PC-3 (cell line): ENCODE measurements around the gene AVEN. TPM values are rescaled to one million over a fixed set of nuclear protein-coding genes. Genes with fewer than 3 reads are reported as not detected.
"Not testable (repeated sequence)": the region's sequence is repeated elsewhere in the genome, so short reads cannot be mapped to it uniquely, and the experiment has no call there.

ENCODE experiments used
- ATAC-seq: fragments of 200-7000 bp; cut with Tn5 transposase; 2 replicates; pipeline ENCODE4 v1.9.1; 2020; ENCODE audit warnings: mild to moderate bottlenecking, moderate library complexity
- BruUV-seq: library from RNA; stranded (reverse); fragments of 400-500 nt; replicated peaks from 2 replicates; lab custom pipeline; 2021; lab: Mats Ljungman, UMichigan
- CTCF ChIA-PET: fragments of 300-600 bp; sonication (Branson Sonifier 250); formaldehyde crosslinking; loops from one replicate; lab custom pipeline; 2022; ENCODE audit warnings: antibody characterized with exemption; lab: Charles Lee
- POLR2A ChIA-PET: fragments of 300-600 bp; sonication (Branson Sonifier 250); formaldehyde crosslinking; loops from one replicate; lab custom pipeline; 2022; ENCODE audit warnings: antibody characterized with exemption; ENCODE audit not compliant: unreplicated experiment; lab: Charles Lee
- DNase-seq: peaks from one replicate; pipeline ENCODE4 v3.0.0-alpha.2; 2015
- H2AFZ ChIP-seq: fragments of 300-600 bp; sonication (generic); 2 replicates; pipeline ENCODE4 v1.6.0; 2016; ENCODE audit warnings: antibody characterized with exemption, low read length
- H3F3A ChIP-seq: fragments of 300-600 bp; sonication (generic); one replicate; pipeline ENCODE4 v1.6.0; 2017; ENCODE audit warnings: antibody characterized with exemption, low read length, control low read depth, mild to moderate bottlenecking; ENCODE audit not compliant: unreplicated experiment
- H3K27ac ChIP-seq: fragments of 300-600 bp; sonication (generic); 2 replicates; pipeline ENCODE4 v1.5.1; 2016; ENCODE audit warnings: mild to moderate bottlenecking, low read length
- H3K27me3 ChIP-seq: fragments of 300-600 bp; sonication (generic); 2 replicates; pipeline ENCODE4 v1.6.1; 2016; ENCODE audit warnings: low read length, mixed read lengths
- H3K36me3 ChIP-seq: fragments of 300-600 bp; sonication (generic); 2 replicates; pipeline ENCODE4 v1.6.1; 2016; ENCODE audit warnings: low read depth, mixed run types, low read length, mixed read lengths
- H3K4me1 ChIP-seq: fragments of 300-600 bp; sonication (generic); 2 replicates; pipeline ENCODE4 v1.5.1; 2016; ENCODE audit warnings: low read length; ENCODE audit not compliant: insufficient read depth
- H3K4me2 ChIP-seq: fragments of 300-600 bp; sonication (generic); 2 replicates; pipeline ENCODE4 v1.6.0; 2016; ENCODE audit warnings: low read length
- H3K4me3 ChIP-seq: fragments of 300-600 bp; sonication (generic); 2 replicates; pipeline ENCODE4 v1.5.1; 2016; ENCODE audit warnings: mild to moderate bottlenecking, low read length, mixed read lengths
- H3K79me2 ChIP-seq: fragments of 300-600 bp; sonication (generic); 2 replicates; pipeline ENCODE4 v1.6.1; 2017; ENCODE audit warnings: low read length, mixed read lengths
- H3K9ac ChIP-seq: fragments of 300-600 bp; sonication (generic); 2 replicates; pipeline ENCODE4 v1.6.0; 2016; ENCODE audit warnings: mild to moderate bottlenecking, low read length
- H3K9me2 ChIP-seq: fragments of 300-600 bp; sonication (generic); replicated peaks from 2 replicates; pipeline ENCODE4 v1.6.1; 2016; ENCODE audit warnings: mixed run types, low read length, mixed read lengths
- H3K9me3 ChIP-seq: fragments of 300-600 bp; sonication (generic); 2 replicates; pipeline ENCODE4 v1.6.1; 2016; ENCODE audit warnings: low read length, mixed read lengths
- H4K20me1 ChIP-seq: fragments of 300-600 bp; sonication (generic); 2 replicates; pipeline ENCODE4 v1.6.1; 2016; ENCODE audit warnings: low read length, mixed read lengths
- CTCF ChIP-seq: fragments of 300-600 bp; sonication (generic); conservative IDR thresholded peaks from 2 replicates; pipeline ENCODE4 v1.5.1; 2017; ENCODE audit warnings: antibody characterized with exemption, low read depth, mild to moderate bottlenecking, low read length
- EZH2 ChIP-seq: fragments of 300-600 bp; sonication (generic); IDR thresholded peaks from one replicate; pipeline ENCODE4 v1.6.1; 2017; ENCODE audit warnings: antibody characterized with exemption, mild to moderate bottlenecking, low read length; ENCODE audit not compliant: unreplicated experiment
- EZH2phosphoT487 ChIP-seq: fragments of 300-600 bp; sonication (generic); IDR thresholded peaks from 2 replicates; pipeline ENCODE4 v1.6.1; 2018; ENCODE audit warnings: mild to moderate bottlenecking, antibody characterized with exemption, low read length, borderline replicate concordance
- intact Hi-C: fragments of 100-400 bp; cut with micrococcal nuclease; formaldehyde crosslinking; loops from 2 replicates; pipeline ENCODE4 v1.9.0; 2023
- total RNA-seq: library from RNA; depleted of rRNA; stranded (reverse); fragments of >200 nt; gene quantifications from 2 replicates; pipeline ENCODE4 v1.2.3, GENCODE V29; 2014

Gene AVEN
- total RNA-seq, 1 experiment from 2014 or later, result 10.5 TPM

DNA sequence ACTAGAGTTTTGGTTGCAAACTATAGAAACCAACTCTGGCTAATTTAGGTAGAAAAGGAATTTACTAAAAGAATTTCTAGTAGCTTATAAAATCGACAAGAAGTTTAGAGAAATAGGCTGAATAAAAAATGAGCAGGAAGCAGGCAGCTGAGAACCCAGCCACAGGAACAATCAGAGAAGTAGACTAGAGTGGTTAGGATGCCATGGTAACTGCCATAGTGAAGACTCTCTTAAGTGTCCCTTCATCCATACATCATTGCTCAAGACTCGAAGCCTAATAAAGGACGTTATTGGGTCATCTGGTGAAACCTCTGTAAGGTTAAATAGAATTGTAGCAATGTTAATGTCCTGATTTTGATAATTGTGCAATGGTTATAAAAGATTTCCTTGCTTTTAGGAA is 13.8 kb downstream of the AVEN start:
- CTCF ChIA-PET, result no interaction called here
- POLR2A ChIA-PET, result no interaction called here
- H2AFZ ChIP-seq, result no peak overlapping the region

DNA sequence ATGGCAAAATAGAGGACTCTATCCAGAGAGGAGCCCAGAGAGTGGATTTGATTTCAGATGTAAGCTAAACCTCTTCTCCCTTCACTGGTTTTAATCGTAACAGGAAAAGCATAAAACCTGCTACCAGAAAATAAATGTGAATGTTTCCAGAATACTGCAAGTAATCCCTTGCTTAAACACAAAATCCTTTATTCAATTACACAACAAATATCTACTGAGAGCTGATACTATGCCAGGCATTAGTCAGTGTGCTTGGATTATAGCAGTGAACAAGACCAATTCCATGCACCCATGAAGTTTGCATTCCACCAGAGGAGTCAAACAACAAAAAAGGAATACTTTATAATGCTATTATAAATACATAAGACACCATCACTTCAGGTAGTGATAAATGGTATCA is 15.1 kb downstream of the AVEN start:
- H3K36me3 ChIP-seq, result no peaks in the 10 kb centered on the region
- TF ChIP-seq CTCF (no peak), EZH2phosphoT487 (no peak), EZH2 (no peak)
- BruUV-seq, result no TSS peak
- no peaks in the 10 kb centered on the region for H3K79me2 ChIP-seq
- no peak overlapping the region for H2AFZ ChIP-seq
- no peak overlapping the region for H3K9ac ChIP-seq
- ChIA-PET POLR2A (no interaction called here), CTCF (no interaction called here)
- no peaks in the 10 kb centered on the region for H3F3A ChIP-seq
- H4K20me1 ChIP-seq, result no peaks in the 10 kb centered on the region
- no peak overlapping the region for H3K4me2 ChIP-seq
- H3K4me1 ChIP-seq, result no peaks in the 10 kb centered on the region
- H3K9me3 ChIP-seq, result no peaks in the 10 kb centered on the region
- ATAC-seq (no peak), DNase-seq (no peak)
- H3K4me3 ChIP-seq, result no peak overlapping the region
- intact Hi-C loops, result no loop called here
- H3K27me3 ChIP-seq, result no peaks in the 10 kb centered on the region
- no peaks in the 10 kb centered on the region for H3K9me2 ChIP-seq
- no peak overlapping the region for H3K27ac ChIP-seq

More for the DNA sequence above, 13.8 kb downstream of the AVEN start:
- DNase-seq (no peak), ATAC-seq (no peak)
- Histone ChIP-seq H3K9ac (no peak overlapping the region), H4K20me1 (no peaks in the 10 kb centered on the region), H3K4me3 (no peak overlapping the region), H3K79me2 (no peaks in the 10 kb centered on the region), H3K27ac (no peak overlapping the region), H3K4me1 (no peaks in the 10 kb centered on the region), H3F3A (no peaks in the 10 kb centered on the region), H3K4me2 (no peak overlapping the region), H3K36me3 (no peaks in the 10 kb centered on the region), H3K9me2 (no peaks in the 10 kb centered on the region), H3K9me3 (no peaks in the 10 kb centered on the region), H3K27me3 (no peaks in the 10 kb centered on the region)
- BruUV-seq, result no TSS peak
- intact Hi-C loops, result no loop called here
- TF ChIP-seq CTCF (no peak), EZH2phosphoT487 (no peak), EZH2 (no peak)

GRCh38 chr15:34019369-34019990 is 19.5 kb downstream of the AVEN start:
- no TSS peak for BruUV-seq
- H3K27ac ChIP-seq, result no peak overlapping the region
- ATAC-seq, result no peak
- no peak overlapping the region for H3K4me2 ChIP-seq
- no peaks in the 10 kb centered on the region for H4K20me1 ChIP-seq
- no peaks in the 10 kb centered on the region for H3K27me3 ChIP-seq
- DNase-seq, result no peak
- no peaks in the 10 kb centered on the region for H3K4me1 ChIP-seq
- intact Hi-C loops, result no loop called here
- POLR2A ChIA-PET, result no interaction called here
- H3K79me2 ChIP-seq, result no peaks in the 10 kb centered on the region
- H3K36me3 ChIP-seq, result no peaks in the 10 kb centered on the region
- H3K9ac ChIP-seq, result no peak overlapping the region
- H3K9me3 ChIP-seq, result no peaks in the 10 kb centered on the region
- TF ChIP-seq CTCF, result no peak
- TF ChIP-seq EZH2, result no peak
- no peak for TF ChIP-seq EZH2phosphoT487
- H2AFZ ChIP-seq, result no peak overlapping the region
- no peaks in the 10 kb centered on the region for H3F3A ChIP-seq
- CTCF ChIA-PET, result interaction anchor here (0.6 kb wide), 1 partner anchor 281 kb away, joined by 3 read pairs; no protein-coding TSS in a partner anchor
- no peaks in the 10 kb centered on the region for H3K9me2 ChIP-seq
- no peak overlapping the region for H3K4me3 ChIP-seq

GRCh38 chr15:34018738-34019137 is 20.3 kb downstream of the AVEN start:
- H3K4me3 ChIP-seq, H3K9me3 ChIP-seq, H3K27ac ChIP-seq, H3K4me2 ChIP-seq, H3K9ac ChIP-seq, H3K36me3 ChIP-seq, H3K27me3 ChIP-seq, POLR2A ChIA-PET, DNase-seq, intact Hi-C loops, H4K20me1 ChIP-seq, H3F3A ChIP-seq, ATAC-seq, H3K4me1 ChIP-seq, H3K9me2 ChIP-seq, H2AFZ ChIP-seq, BruUV-seq, H3K79me2 ChIP-seq: not testable (repeated sequence)
- CTCF ChIA-PET, result interaction anchor here (0.6 kb wide), 1 partner anchor 280 kb away, joined by 3 read pairs; no protein-coding TSS in a partner anchor
